Nephron progenitor cell (in vitro differentiated cells): ENCODE results near the gene HP1BP3.

Source experiments
- DNase-seq: peaks from one replicate; pipeline ENCODE4 v3.0.0; 2021
- H3K27ac Mint-ChIP-seq: 2 replicates; pipeline ENCODE4 v1.8.0; 2021; ENCODE audit warnings: mild to moderate bottlenecking, moderate library complexity, mixed read lengths
- H3K27me3 Mint-ChIP-seq: 2 replicates; pipeline ENCODE4 v1.8.0; 2021; ENCODE audit warnings: mild to moderate bottlenecking, low read depth, mixed read lengths; ENCODE audit not compliant: poor library complexity
- H3K36me3 Mint-ChIP-seq: 2 replicates; pipeline ENCODE4 v1.8.0; 2021; ENCODE audit warnings: low read depth, mixed read lengths
- H3K4me1 Mint-ChIP-seq: 2 replicates; pipeline ENCODE4 v1.8.0; 2021; ENCODE audit warnings: mixed read lengths
- H3K4me3 Mint-ChIP-seq: 2 replicates; pipeline ENCODE4 v1.8.0; 2021; ENCODE audit warnings: mild to moderate bottlenecking, moderate library complexity, mixed read lengths
- H3K9me3 Mint-ChIP-seq: 2 replicates; pipeline ENCODE4 v1.8.0; 2021; ENCODE audit warnings: mild to moderate bottlenecking, moderate library complexity, mixed read lengths
- CTCF ChIP-seq: fragments of 200-600 bp; sonication (generic); IDR thresholded peaks from 2 replicates; pipeline ENCODE4 v1.5.0; 2021; ENCODE audit warnings: antibody characterized with exemption

The HP1BP3 gene

GRCh38 chr1:20767271-20767670 lies 19.8 kb downstream of the HP1BP3 start:
- H3K4me1 Mint-ChIP-seq, result no peaks in the 10 kb centered on the region
- no peaks in the 10 kb centered on the region for H3K27me3 Mint-ChIP-seq
- no peak overlapping the region for H3K27ac Mint-ChIP-seq
- H3K36me3 Mint-ChIP-seq, result peaks cover 76% of the 10 kb centered on the region
- no peak overlapping the region for H3K4me3 Mint-ChIP-seq
- TF ChIP-seq CTCF, result no peak
- H3K9me3 Mint-ChIP-seq, result no peaks in the 10 kb centered on the region
- no peak for DNase-seq

GRCh38 chr1:20763417-20763816 lies 23.7 kb downstream of the HP1BP3 start:
- Mint-ChIP-seq H3K4me1 (no peaks in the 10 kb centered on the region), H3K4me3 (no peak overlapping the region), H3K27ac (no peak overlapping the region), H3K9me3 (no peaks in the 10 kb centered on the region), H3K27me3 (no peaks in the 10 kb centered on the region), H3K36me3 (peaks cover 87% of the 10 kb centered on the region)
- no peak for TF ChIP-seq CTCF
- no peak for DNase-seq

- peaks cover 94% of the 10 kb centered on the region for H3K36me3 Mint-ChIP-seq
- no peak overlapping the region for H3K27ac Mint-ChIP-seq
- no peaks in the 10 kb centered on the region for H3K27me3 Mint-ChIP-seq
- H3K4me1 Mint-ChIP-seq, result no peaks in the 10 kb centered on the region
- H3K4me3 Mint-ChIP-seq, result no peak overlapping the region
- DNase-seq, result no peak
- H3K9me3 Mint-ChIP-seq, result no peaks in the 10 kb centered on the region
- TF ChIP-seq CTCF, result no peak
Measured at GRCh38 chr1:20760322-20760721, 26.8 kb downstream of the HP1BP3 start.

- Mint-ChIP-seq H3K27ac (peak overlapping the region; percentile 60), H3K36me3 (peaks cover 75% of the 10 kb centered on the region), H3K9me3 (no peaks in the 10 kb centered on the region), H3K27me3 (no peaks in the 10 kb centered on the region), H3K4me1 (peaks cover 5% of the 10 kb centered on the region), H3K4me3 (no peak overlapping the region)
- DNase-seq, result no peak
- no peak for TF ChIP-seq CTCF
Measured at GRCh38 chr1:20753589-20753988, 33.5 kb downstream of the HP1BP3 start.

GRCh38 chr1:20751462-20751990 lies 35.6 kb downstream of the HP1BP3 start:
- no peak for TF ChIP-seq CTCF
- no peaks in the 10 kb centered on the region for H3K27me3 Mint-ChIP-seq
- no peak for DNase-seq
- H3K4me3 Mint-ChIP-seq, result no peak overlapping the region
- H3K27ac Mint-ChIP-seq, result no peak overlapping the region
- H3K4me1 Mint-ChIP-seq, result peaks cover 5% of the 10 kb centered on the region
- H3K9me3 Mint-ChIP-seq, result no peaks in the 10 kb centered on the region
- peaks cover 77% of the 10 kb centered on the region for H3K36me3 Mint-ChIP-seq

- Mint-ChIP-seq H3K27ac (no peak overlapping the region), H3K4me1 (no peaks in the 10 kb centered on the region), H3K9me3 (no peaks in the 10 kb centered on the region), H3K4me3 (no peak overlapping the region), H3K27me3 (no peaks in the 10 kb centered on the region), H3K36me3 (peaks cover 72% of the 10 kb centered on the region)
- no peak for DNase-seq
- no peak for TF ChIP-seq CTCF
Measured at GRCh38 chr1:20742671-20743070, 44.4 kb downstream of the HP1BP3 start.
